NOMO-1 treated with DMSO at 0.1 percent for 48 hours (cell line): ENCODE data around the gene EDDM3A.
"Not testable (repeated sequence)": the region's sequence is repeated elsewhere in the genome, so short reads cannot be mapped to it uniquely, and the experiment has no call there.

Source experiments
- DNase-seq: peaks from one replicate; lab custom pipeline; 2025; ENCODE audit not compliant: unreplicated experiment; lab: John Stamatoyannopoulos, UW

The EDDM3A gene

GRCh38 chr14:20745571-20746358 is at the start of gene EDDM3A:
TSS of gene EDDM3A (plus strand) at chr14:20745887. CDS start at chr14:20747581, 1,694 bp downstream.
- no peak for DNase-seq

DNA sequence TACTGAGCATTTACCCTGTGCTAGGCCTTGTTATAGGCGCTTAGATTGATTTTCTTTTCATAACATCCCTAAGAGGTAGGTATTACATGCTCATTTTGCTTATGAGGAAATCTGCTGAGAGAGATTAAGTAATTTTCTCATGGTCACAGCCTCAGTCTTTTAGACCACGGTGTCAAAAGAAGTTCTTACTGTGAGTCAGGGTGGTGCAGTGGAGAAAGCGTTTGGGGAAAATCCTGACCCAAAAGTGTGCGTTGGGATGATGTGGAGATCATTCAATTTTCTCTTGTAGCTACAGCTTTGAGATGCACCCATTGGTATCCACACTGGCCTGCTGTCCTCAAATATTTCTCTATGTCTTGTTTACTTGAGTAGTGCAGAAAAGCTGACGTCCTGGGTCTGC is 48.9 kb upstream of the EDDM3A start:
- DNase-seq: peak; percentile 44

GRCh38 chr14:20697273-20698017 is 48.2 kb upstream of the EDDM3A start:
- peak; percentile 83 for DNase-seq

- no peak for DNase-seq
Measured at GRCh38 chr14:20698018-20698329, 47.7 kb upstream of the EDDM3A start.

DNA sequence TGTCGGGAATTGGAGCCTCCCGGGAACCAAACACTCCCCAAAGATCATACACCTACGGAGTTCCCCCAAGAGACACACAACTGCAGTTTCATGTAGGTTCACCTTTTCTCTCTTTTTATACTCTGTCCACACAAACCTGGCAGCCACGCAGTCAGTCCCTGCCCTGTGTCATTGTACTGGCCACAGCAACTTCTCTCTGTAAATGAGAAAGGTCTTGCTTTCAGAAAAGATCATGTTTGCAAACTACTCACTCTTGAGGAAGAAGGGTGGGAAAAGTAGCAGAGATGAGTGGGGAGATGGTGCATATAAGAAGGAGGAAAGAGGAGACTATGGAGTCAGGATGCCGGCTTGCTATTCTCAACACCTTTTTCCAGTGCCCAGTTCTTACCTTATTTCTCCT is 46.8 kb upstream of the EDDM3A start:
- no peak for DNase-seq

DNA sequence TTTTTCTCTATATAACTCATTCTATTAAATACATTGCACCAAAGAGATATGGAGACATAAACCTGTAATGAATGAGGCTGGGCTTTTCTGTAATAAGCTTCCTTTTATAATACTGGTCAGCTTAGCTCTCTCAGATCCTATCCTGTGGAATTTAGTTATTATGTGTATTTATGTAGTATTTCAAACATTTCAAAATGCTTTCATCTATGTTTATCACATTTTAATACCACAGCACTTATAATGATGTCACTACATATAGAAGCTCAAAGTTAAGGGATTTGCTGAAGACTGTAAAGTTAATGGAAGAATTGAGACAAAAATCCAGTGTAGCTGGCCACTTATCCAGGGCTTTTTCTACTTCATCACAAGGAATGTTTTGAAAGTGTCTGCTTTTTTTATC is 45.8 kb upstream of the EDDM3A start:
- DNase-seq: no peak

DNA sequence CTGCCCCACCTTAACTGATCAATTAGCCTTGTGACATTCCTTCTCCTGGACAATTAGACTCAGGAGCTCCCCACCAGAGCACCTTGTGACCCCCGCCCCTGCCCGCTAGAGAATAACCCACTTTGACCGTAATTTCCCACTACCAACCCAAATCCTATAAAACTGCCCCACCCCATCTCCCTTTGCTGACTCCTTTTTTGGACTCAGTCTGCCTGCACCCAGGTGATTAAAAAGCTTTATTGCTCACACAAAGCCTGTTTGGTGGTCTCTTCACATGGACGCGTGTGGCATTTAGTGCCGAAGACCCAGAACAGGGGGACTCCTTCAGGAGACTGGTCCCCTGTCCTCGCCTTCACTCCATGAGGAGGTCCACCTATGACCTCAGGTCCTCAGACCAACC is 44.7 kb upstream of the EDDM3A start:
- DNase-seq: not testable (repeated sequence)

DNA sequence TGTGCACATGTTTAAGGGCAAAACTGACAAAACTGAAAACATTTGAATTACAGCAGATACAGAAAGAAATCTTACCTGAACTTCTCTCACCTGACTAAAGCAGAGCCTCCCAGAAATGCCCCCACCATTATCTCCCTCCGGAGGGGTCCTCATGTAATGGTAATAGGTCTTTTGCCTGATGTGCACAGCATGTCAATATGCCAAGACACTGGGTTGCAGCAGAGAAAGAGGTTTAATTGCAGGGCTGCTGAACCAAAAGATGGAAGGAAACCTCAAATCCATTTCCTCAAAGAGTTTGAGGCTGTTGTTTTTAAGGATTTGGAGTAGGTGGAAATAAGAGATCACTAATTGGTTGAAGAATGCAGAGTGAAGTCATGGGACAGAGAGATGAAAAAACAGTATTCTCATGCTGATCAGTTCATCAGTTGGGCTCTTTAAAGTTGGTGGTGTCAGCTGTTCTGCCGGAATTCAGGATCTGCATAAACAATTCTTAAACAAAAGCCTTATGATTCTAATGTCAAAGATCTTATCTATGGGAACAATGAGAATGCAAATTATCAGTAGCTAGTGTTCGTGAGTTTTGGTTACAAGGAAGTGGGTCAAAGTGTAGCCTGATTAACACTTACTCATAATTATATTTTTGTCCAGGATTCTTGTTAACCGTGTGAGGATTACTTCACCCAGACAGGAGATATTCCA is 38.9 kb upstream of the EDDM3A start:
- DNase-seq: no peak

GRCh38 chr14:20707622-20708021 is 38.1 kb upstream of the EDDM3A start:
- DNase-seq: no peak

DNA sequence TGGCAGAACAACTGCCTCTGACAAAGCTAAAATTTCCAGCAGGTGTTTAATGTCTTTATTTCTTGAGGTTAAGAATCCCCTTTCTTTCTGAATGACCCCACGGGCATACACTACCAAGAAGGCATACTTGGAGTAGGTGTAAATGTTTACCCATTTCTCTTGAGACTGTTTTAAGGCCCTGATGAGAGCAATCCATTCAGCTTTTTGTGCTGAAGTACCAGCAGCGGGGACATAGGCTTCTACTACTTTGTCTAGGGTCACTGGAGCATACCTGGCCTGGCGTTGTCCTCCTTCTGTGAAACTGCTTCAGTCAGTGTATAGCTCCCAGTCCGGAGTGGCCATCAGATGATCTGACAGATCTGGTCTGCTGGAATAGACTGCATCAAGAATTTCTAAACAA is 34.4 kb upstream of the EDDM3A start:
- DNase-seq: no peak

DNA sequence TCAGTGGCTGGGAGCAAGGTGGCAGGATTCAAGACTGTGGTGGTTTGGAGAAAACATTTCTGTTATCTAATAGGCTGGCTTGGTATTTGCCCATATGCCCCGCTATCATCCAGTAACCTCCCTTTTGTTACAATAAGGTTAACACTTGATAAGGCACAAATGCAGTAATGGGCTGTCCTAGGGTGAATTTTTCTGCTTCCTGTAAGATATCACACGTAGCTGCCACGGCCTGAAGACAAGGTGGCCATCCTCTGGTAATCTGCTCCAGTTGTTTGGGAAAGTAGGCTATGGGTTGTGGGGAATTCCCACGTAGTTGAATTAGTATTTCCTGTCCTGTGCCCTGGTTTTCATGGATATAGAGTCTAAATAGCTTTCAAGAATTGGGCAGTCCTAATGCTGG is 34.0 kb upstream of the EDDM3A start:
- DNase-seq: no peak

- no peak for DNase-seq
Measured at GRCh38 chr14:20712904-20713303, 32.8 kb upstream of the EDDM3A start.

- DNase-seq: peak; percentile 62
Measured at GRCh38 chr14:20714593-20715250, 31.0 kb upstream of the EDDM3A start.

- DNase-seq: no peak
Measured at GRCh38 chr14:20719777-20720176, 25.9 kb upstream of the EDDM3A start.

DNA sequence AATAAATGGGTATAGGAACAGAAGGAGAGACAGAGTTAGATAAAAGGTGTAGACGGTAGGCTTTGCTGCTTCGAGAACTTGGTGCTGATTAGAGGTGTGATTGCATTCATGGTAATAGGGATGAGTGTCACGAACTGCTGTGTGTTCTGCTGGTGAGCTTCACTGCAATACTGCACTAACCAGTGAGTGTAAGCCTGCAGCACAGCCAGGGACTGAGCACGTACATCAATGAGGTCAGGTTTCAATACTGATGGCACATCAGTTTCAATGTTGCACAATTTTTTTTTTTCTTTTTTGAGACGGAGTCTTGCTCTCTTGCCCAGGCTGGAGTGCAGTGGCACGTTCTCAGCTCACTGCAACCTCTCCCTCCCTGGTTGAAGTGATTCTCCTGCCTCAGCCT is 24.9 kb upstream of the EDDM3A start:
- DNase-seq: no peak

DNA sequence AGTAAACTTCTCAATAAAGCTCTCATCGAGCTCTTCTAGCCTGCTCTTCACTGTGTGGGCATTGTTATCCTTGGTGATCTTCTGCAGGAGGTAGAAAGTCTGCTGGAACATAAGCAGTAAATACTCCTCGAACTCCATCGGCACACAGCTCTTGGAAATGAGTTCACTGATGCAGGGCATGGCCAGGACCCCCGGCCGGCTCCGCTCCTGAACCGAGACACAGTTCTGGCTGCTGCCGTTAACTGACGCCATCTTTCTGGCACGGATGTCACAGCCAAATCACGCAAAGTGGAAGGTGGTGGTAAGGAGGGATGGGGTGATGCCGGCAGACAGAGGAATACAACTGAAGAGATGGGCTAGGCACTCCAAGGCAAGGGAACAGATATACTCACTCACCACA is 23.7 kb upstream of the EDDM3A start:
- no peak for DNase-seq

DNA sequence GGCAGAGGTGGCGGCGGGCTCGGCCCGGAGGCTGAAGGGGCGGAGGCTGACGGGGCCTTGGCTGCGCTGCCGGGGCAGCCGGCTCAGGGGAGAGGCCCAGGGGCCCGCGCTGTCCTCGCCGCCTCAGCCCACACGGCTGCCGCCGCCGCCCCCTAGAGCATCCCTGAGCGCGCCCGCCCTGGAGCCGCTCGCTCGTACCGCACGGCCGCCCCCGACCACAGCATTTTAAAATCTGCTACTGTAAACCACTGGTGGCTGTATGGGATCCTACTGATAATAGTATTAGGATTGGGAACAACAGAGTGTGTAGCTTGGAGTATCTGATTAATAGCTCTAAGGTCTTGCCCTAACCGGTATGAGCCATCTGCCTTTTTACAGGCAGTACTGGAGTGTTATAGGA is 22.2 kb upstream of the EDDM3A start:
- no peak for DNase-seq

DNA sequence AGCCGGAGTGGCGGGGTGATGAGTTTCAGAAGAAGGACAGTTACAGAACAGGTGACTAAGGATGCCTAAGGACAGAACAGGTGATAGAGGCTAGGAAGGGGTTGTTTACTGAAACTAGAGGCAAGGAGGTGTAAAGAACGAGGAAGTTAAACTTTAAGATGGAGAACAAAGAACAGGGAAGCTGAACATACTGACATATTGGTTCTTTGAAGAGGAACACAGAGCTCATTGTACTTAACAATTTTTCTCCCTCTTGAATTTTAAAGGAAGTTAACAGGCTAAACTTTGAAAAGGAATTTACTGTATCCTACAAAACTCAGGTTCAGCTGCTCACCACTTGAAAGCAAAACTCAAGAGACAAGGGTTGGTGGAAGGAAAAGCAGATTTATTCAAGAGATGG is 19.6 kb upstream of the EDDM3A start:
- not testable (repeated sequence) for DNase-seq

- DNase-seq: no peak
Measured at GRCh38 chr14:20726531-20726930, 19.2 kb upstream of the EDDM3A start.

DNA sequence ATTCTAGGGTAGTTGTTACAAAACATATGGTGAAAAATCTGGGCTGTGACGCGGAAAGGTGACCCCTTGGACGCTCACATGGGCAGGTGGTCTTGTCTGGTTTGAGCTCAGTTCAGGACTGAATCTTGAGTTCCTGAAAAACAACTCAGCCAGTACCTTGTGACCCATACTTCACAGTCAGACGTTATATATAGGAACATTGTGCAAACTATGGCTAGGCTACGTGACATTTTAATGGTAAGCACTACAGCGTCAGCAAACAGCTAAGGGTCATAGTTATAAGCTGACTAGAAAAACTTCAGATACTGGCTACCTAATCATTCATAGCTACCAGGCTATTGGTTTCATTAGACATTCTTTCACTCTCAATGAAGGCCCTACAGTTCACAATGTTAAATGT is 14.8 kb upstream of the EDDM3A start:
- no peak for DNase-seq

- DNase-seq: no peak
Measured at GRCh38 chr14:20732477-20732876, 13.2 kb upstream of the EDDM3A start.
